NCI-H1436 (cell line): ENCODE data around the gene IL19.
"Not testable (repeated sequence)": the region's sequence is repeated elsewhere in the genome, so short reads cannot be mapped to it uniquely, and the experiment has no call there.

Experiments
- DNase-seq: peaks from one replicate; lab custom pipeline; 2025; lab: John Stamatoyannopoulos, UW

IL19 gene

GRCh38 chr1:206776229-206776628 is 5.7 kb downstream of the IL19 start:
- DNase-seq, result no peak

GRCh38 chr1:206778031-206778430 is 7.5 kb downstream of the IL19 start:
- no peak for DNase-seq

- not testable (repeated sequence) for DNase-seq
Measured at GRCh38 chr1:206778911-206779310, 8.3 kb downstream of the IL19 start.

GRCh38 chr1:206779638-206780037 is 9.1 kb downstream of the IL19 start:
- DNase-seq, result no peak

GRCh38 chr1:206782448-206782847 is 11.9 kb downstream of the IL19 start:
- no peak for DNase-seq

- DNase-seq, result no peak
Measured at GRCh38 chr1:206783506-206783905, 12.9 kb downstream of the IL19 start.

- DNase-seq, result no peak
Measured at GRCh38 chr1:206784471-206784903, 13.9 kb downstream of the IL19 start.

- DNase-seq, result no peak
Measured at GRCh38 chr1:206785182-206785765, 14.7 kb downstream of the IL19 start.

- DNase-seq, result no peak
Measured at GRCh38 chr1:206786212-206786886, 15.8 kb downstream of the IL19 start.

GRCh38 chr1:206787891-206788290 is 17.3 kb downstream of the IL19 start:
- no peak for DNase-seq

- DNase-seq, result no peak
Measured at GRCh38 chr1:206788487-206789050, 18.0 kb downstream of the IL19 start.

GRCh38 chr1:206790502-206791250 is 20.1 kb downstream of the IL19 start:
- no peak for DNase-seq

GRCh38 chr1:206792939-206793607 is 22.5 kb downstream of the IL19 start:
- DNase-seq, result no peak

- no peak for DNase-seq
Measured at GRCh38 chr1:206793620-206794019, 23.0 kb downstream of the IL19 start.

- DNase-seq, result no peak
Measured at GRCh38 chr1:206794294-206794908, 23.8 kb downstream of the IL19 start.

GRCh38 chr1:206796116-206796515 is 25.5 kb downstream of the IL19 start:
- no peak for DNase-seq

GRCh38 chr1:206796981-206797402 is 26.4 kb downstream of the IL19 start:
- DNase-seq, result no peak

- DNase-seq, result no peak
Measured at GRCh38 chr1:206797534-206798383, 27.2 kb downstream of the IL19 start.

- DNase-seq, result no peak
Measured at GRCh38 chr1:206798384-206798996, 27.9 kb downstream of the IL19 start.

GRCh38 chr1:206799311-206799710 is 28.7 kb downstream of the IL19 start:
- no peak for DNase-seq
